Measurements from ENCODE around the gene ENTHD1. TPM values are rescaled to one million over a fixed set of nuclear protein-coding genes. Genes with fewer than 3 reads are reported as not detected.

Gene ENTHD1
- total and polyA plus RNA-seq, 9 of the 15 experiments (the other 6 are each of a cell fraction or from before 2014, with no cell fraction given), result 0.13 to 0.98 (median 0.35) TPM

- TF ChIP-seq, protein P1, sequence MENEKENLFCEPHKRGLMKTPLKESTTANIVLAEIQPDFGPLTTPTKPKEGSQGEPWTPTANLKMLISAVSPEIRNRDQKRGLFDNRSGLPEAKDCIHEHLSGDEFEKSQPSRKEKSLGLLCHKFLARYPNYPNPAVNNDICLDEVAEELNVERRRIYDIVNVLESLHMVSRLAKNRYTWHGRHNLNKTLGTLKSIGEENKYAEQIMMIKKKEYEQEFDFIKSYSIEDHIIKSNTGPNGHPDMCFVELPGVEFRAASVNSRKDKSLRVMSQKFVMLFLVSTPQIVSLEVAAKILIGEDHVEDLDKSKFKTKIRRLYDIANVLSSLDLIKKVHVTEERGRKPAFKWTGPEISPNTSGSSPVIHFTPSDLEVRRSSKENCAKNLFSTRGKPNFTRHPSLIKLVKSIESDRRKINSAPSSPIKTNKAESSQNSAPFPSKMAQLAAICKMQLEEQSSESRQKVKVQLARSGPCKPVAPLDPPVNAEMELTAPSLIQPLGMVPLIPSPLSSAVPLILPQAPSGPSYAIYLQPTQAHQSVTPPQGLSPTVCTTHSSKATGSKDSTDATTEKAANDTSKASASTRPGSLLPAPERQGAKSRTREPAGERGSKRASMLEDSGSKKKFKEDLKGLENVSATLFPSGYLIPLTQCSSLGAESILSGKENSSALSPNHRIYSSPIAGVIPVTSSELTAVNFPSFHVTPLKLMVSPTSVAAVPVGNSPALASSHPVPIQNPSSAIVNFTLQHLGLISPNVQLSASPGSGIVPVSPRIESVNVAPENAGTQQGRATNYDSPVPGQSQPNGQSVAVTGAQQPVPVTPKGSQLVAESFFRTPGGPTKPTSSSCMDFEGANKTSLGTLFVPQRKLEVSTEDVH (IDR thresholded peaks at IDR 0.05; ENCODE audit: low read depth, partially characterized antibody), result no peak
- TF ChIP-seq, protein P2, sequence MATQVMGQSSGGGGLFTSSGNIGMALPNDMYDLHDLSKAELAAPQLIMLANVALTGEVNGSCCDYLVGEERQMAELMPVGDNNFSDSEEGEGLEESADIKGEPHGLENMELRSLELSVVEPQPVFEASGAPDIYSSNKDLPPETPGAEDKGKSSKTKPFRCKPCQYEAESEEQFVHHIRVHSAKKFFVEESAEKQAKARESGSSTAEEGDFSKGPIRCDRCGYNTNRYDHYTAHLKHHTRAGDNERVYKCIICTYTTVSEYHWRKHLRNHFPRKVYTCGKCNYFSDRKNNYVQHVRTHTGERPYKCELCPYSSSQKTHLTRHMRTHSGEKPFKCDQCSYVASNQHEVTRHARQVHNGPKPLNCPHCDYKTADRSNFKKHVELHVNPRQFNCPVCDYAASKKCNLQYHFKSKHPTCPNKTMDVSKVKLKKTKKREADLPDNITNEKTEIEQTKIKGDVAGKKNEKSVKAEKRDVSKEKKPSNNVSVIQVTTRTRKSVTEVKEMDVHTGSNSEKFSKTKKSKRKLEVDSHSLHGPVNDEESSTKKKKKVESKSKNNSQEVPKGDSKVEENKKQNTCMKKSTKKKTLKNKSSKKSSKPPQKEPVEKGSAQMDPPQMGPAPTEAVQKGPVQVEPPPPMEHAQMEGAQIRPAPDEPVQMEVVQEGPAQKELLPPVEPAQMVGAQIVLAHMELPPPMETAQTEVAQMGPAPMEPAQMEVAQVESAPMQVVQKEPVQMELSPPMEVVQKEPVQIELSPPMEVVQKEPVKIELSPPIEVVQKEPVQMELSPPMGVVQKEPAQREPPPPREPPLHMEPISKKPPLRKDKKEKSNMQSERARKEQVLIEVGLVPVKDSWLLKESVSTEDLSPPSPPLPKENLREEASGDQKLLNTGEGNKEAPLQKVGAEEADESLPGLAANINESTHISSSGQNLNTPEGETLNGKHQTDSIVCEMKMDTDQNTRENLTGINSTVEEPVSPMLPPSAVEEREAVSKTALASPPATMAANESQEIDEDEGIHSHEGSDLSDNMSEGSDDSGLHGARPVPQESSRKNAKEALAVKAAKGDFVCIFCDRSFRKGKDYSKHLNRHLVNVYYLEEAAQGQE (IDR thresholded peaks at IDR 0.05; ENCODE audit: borderline replicate concordance), result peak; percentile 41; the same call in 1 of the 2 replicates
- TF ChIP-seq, protein P2 (CRISPR knock-in tag; IDR thresholded peaks at IDR 0.05; ENCODE audit: low read depth), result no peak
- TF ChIP-seq KLF6 (CRISPR knock-in tag; IDR thresholded peaks at IDR 0.05; ENCODE audit: borderline replicate concordance) (no peak), FOSL1 (tag; conservative IDR thresholded peaks at IDR 0.05) (peak; percentile 93), SMARCB1 (IDR thresholded peaks at IDR 0.05; ENCODE audit: insufficient read length, low read depth) (no peak), ZNF79 (CRISPR knock-in tag; IDR thresholded peaks at IDR 0.05; ENCODE audit: low read depth) (no peak), FOXA1 (IDR thresholded peaks at IDR 0.05; ENCODE audit: borderline replicate concordance) (no peak), HMGN3 (IDR thresholded peaks at IDR 0.05; ENCODE audit: borderline replicate concordance, extremely low read depth, insufficient read length, low read depth, low read length) (peak; percentile 51)
- TF ChIP-seq, protein P3, sequence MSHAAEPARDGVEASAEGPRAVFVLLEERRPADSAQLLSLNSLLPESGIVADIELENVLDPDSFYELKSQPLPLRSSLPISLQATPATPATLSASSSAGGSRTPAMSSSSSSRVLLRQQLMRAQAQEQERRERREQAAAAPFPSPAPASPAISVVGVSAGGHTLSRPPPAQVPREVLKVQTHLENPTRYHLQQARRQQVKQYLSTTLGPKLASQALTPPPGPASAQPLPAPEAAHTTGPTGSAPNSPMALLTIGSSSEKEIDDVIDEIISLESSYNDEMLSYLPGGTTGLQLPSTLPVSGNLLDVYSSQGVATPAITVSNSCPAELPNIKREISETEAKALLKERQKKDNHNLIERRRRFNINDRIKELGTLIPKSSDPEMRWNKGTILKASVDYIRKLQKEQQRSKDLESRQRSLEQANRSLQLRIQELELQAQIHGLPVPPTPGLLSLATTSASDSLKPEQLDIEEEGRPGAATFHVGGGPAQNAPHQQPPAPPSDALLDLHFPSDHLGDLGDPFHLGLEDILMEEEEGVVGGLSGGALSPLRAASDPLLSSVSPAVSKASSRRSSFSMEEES (CRISPR knock-in tag; IDR thresholded peaks at IDR 0.05), result no peak
- TF ChIP-seq, protein P4, sequence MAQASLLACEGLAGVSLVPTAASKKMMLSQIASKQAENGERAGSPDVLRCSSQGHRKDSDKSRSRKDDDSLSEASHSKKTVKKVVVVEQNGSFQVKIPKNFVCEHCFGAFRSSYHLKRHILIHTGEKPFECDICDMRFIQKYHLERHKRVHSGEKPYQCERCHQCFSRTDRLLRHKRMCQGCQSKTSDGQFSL (CRISPR knock-in tag; IDR thresholded peaks at IDR 0.05), result no peak
- TF ChIP-seq, protein P4 (tag; IDR thresholded peaks at IDR 0.05), result no peak
Measured at GRCh38 chr22:39920134-39920743, 26.7 kb upstream of the ENTHD1 start (continued).

Measured in K562 (cell line).